ENCODE measurements around the gene LRMDA. TPM values are rescaled to one million over a fixed set of nuclear protein-coding genes. Genes with fewer than 3 reads are reported as not detected.

LRMDA gene
- total RNA-seq, 1 donor from 2014 or later, result 0.19 TPM

DNA sequence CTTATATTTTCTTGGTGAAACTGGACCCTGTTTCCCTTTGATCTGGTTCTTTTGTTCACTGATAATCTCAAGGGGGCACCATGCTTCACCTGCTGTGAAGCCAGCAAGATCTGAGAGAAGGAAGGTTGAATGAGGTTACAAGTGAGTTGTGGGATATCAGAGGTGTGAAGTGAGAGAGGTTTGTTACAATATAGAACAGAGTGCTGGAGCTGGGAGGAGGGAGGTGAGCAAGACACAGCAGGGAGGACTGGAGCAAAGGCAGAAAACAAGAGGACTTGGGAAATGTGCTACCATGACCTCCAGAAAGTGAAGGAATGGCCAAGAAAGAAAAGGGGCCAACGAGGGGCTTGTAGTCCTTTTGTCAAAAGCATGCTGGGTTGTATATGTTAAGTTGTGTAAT, 156.6 kb downstream of the LRMDA start:
- no peaks in the 10 kb centered on the region for H3K36me3 Mint-ChIP-seq (ENCODE audit: unreplicated experiment)
- H3K27me3 Mint-ChIP-seq (ENCODE audit: unreplicated experiment), result peaks cover 24% of the 10 kb centered on the region
- no peak overlapping the region for H3K4me3 Mint-ChIP-seq (ENCODE audit: unreplicated experiment)
- no peaks in the 10 kb centered on the region for H3K4me1 Mint-ChIP-seq (ENCODE audit: unreplicated experiment)
- no peak for TF ChIP-seq CTCF (IDR thresholded peaks at IDR 0.05)
- H3K27ac Mint-ChIP-seq (ENCODE audit: unreplicated experiment), result no peak overlapping the region
- peaks cover 7% of the 10 kb centered on the region for H3K9me3 Mint-ChIP-seq (ENCODE audit: unreplicated experiment)
- no peak for DNase-seq (ENCODE audit: extremely low spot score, unreplicated experiment)

DNA sequence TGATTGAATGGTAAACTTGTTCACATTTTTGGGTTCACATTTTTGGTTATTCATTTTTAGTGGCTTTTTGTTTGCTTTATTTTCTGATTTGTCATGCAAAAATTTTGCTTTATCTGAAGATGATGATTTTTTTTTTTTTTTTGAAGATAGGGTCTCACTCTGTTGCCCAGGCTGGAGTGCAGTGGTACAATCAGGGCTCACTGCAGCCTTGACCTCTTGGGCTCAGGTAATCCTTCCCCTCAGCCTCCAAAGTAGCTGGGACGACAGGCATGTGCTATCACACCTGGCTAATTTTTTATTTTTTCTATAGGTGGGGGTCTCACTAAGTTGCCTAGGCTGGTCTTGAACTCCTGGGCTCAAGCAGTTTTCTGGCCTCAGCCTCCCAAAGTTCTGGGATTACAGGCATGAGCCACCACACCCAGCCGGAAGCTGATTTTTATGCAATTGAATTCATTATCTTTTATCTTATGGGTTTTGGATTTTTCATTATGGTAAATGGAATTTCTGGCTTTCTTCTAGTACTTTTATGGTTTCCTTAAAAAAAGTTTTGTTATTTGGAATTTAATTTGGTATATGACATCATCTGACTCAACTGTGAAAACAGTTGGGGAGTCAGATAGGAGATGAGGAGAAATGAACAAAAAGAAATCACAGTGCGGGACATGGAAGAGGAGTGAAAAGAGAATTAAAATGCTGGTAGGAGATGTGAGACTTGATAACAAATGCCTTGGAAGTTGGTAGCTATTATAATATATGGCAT, 158.7 kb downstream of the LRMDA start:
- no peak for TF ChIP-seq CTCF (IDR thresholded peaks at IDR 0.05)
- Mint-ChIP-seq H3K9me3 (ENCODE audit: unreplicated experiment) (no peaks in the 10 kb centered on the region), H3K27ac (ENCODE audit: unreplicated experiment) (no peak overlapping the region)

DNA sequence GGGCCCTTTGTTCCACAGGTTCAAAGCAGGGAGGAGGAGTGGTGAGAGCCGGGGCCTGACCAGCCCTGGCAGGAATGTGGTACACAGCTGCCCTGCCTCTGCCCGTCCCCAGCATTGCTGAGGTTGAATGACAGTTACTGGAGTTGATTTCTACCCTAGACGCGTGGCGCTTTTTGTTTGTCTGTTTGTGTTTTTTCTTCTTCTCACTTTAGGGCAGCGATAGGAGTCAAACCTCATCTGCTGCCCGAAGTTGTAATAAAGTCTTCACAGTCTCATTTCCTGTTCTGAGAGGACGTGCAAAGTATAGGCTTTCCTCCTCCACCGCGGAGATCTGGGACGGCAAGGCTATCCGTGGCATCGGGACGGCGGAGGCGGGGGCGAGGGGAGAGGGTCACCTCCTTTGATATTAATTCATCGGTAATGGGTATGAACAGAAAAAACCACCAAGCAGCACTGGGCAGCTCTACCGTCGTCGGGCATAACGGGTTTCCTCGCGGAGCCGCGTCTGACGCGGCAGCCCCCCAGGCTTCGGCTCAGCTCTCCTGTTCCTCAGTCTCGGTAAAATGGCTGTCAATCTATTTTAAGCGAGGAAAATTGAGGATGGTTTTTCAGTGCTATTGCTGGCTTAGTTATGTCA, 160.8 kb downstream of the LRMDA start:
- Mint-ChIP-seq H3K27ac (ENCODE audit: unreplicated experiment) (no peak overlapping the region), H3K4me3 (ENCODE audit: unreplicated experiment) (no peak overlapping the region), H3K9me3 (ENCODE audit: unreplicated experiment) (no peaks in the 10 kb centered on the region), H3K4me1 (ENCODE audit: unreplicated experiment) (no peaks in the 10 kb centered on the region), H3K36me3 (ENCODE audit: unreplicated experiment) (no peaks in the 10 kb centered on the region), H3K27me3 (ENCODE audit: unreplicated experiment) (peaks cover 51% of the 10 kb centered on the region)
- no peak for TF ChIP-seq CTCF (IDR thresholded peaks at IDR 0.05)
- no peak for DNase-seq (ENCODE audit: extremely low spot score, unreplicated experiment)

More for the DNA sequence above, 158.7 kb downstream of the LRMDA start:
- no peaks in the 10 kb centered on the region for H3K36me3 Mint-ChIP-seq (ENCODE audit: unreplicated experiment)
- no peak overlapping the region for H3K4me3 Mint-ChIP-seq (ENCODE audit: unreplicated experiment)
- DNase-seq (ENCODE audit: extremely low spot score, unreplicated experiment), result no peak
- H3K27me3 Mint-ChIP-seq (ENCODE audit: unreplicated experiment), result peaks cover 37% of the 10 kb centered on the region
- H3K4me1 Mint-ChIP-seq (ENCODE audit: unreplicated experiment), result no peaks in the 10 kb centered on the region

GRCh38 chr10:75592791-75593643, 161.6 kb downstream of the LRMDA start:
- Mint-ChIP-seq H3K4me3 (ENCODE audit: unreplicated experiment) (no peak overlapping the region), H3K27ac (ENCODE audit: unreplicated experiment) (no peak overlapping the region), H3K27me3 (ENCODE audit: unreplicated experiment) (peaks cover 52% of the 10 kb centered on the region), H3K4me1 (ENCODE audit: unreplicated experiment) (no peaks in the 10 kb centered on the region), H3K36me3 (ENCODE audit: unreplicated experiment) (no peaks in the 10 kb centered on the region), H3K9me3 (ENCODE audit: unreplicated experiment) (no peaks in the 10 kb centered on the region)
- no peak for DNase-seq (ENCODE audit: extremely low spot score, unreplicated experiment)
- TF ChIP-seq CTCF (IDR thresholded peaks at IDR 0.05), result no peak
